NT2/D1 (cell line): ENCODE results near the gene ZFP57.
"Not testable (repeated sequence)": the region's sequence is repeated elsewhere in the genome, so short reads cannot be mapped to it uniquely, and the experiment has no call there.

Source experiments
- DNase-seq: peaks from one replicate; pipeline ENCODE4 v3.0.0-alpha.2; 2011; ENCODE audit warnings: low read depth, low spot score
- H3K27me3 ChIP-seq: 2 replicates; pipeline ENCODE4 v1.6.0; 2011; ENCODE audit warnings: mild to moderate bottlenecking; ENCODE audit not compliant: insufficient read length, insufficient read depth
- H3K36me3 ChIP-seq: 2 replicates; pipeline ENCODE4 v1.6.1; 2011; ENCODE audit warnings: mild to moderate bottlenecking, low read length, mixed read lengths; ENCODE audit not compliant: insufficient read depth, insufficient read length
- H3K4me1 ChIP-seq: 2 replicates; pipeline ENCODE4 v1.5.1; 2011; ENCODE audit not compliant: insufficient read depth, insufficient read length
- H3K4me3 ChIP-seq: 2 replicates; pipeline ENCODE4 v1.5.1; 2011; ENCODE audit warnings: low read depth; ENCODE audit not compliant: insufficient read length
- H3K9ac ChIP-seq: 2 replicates; pipeline ENCODE4 v1.6.0; 2011; ENCODE audit warnings: low read depth; ENCODE audit not compliant: insufficient read length
- H3K9me3 ChIP-seq: 2 replicates; pipeline ENCODE4 v1.5.1; 2011; ENCODE audit warnings: mild to moderate bottlenecking, low read length; ENCODE audit not compliant: insufficient read depth
- SUZ12 ChIP-seq: IDR thresholded peaks from 2 replicates; pipeline ENCODE4 v1.6.1; 2011; ENCODE audit not compliant: insufficient read length, insufficient read depth; ENCODE audit errors: extremely low read depth
- YY1 ChIP-seq: IDR thresholded peaks from 2 replicates; pipeline ENCODE4 v1.6.1; 2011; ENCODE audit not compliant: insufficient read length, insufficient read depth
- ZNF274 ChIP-seq: IDR thresholded peaks from 2 replicates; pipeline ENCODE4 v1.6.1; 2011; ENCODE audit warnings: mild to moderate bottlenecking, low read depth, low read length

Gene ZFP57

GRCh38 chr6:29663300-29664042, 17.5 kb downstream of the ZFP57 start:
- Histone ChIP-seq H3K27me3 (no peaks in the 10 kb centered on the region), H3K9ac (no peak overlapping the region), H3K4me1 (peaks cover 7% of the 10 kb centered on the region), H3K36me3 (no peaks in the 10 kb centered on the region), H3K9me3 (no peaks in the 10 kb centered on the region), H3K4me3 (no peak overlapping the region)
- no peak for DNase-seq
- TF ChIP-seq SUZ12 (no peak), YY1 (no peak), ZNF274 (no peak)

GRCh38 chr6:29661502-29662141, 19.3 kb downstream of the ZFP57 start:
- not testable (repeated sequence) for H3K9me3 ChIP-seq, H3K36me3 ChIP-seq, H3K9ac ChIP-seq, H3K4me3 ChIP-seq, H3K27me3 ChIP-seq
- peak; percentile 87 for DNase-seq
- peaks cover 11% of the 10 kb centered on the region for H3K4me1 ChIP-seq

GRCh38 chr6:29661071-29661470, 19.9 kb downstream of the ZFP57 start:
- no peaks in the 10 kb centered on the region for H3K36me3 ChIP-seq
- no peak overlapping the region for H3K4me3 ChIP-seq
- no peak overlapping the region for H3K9ac ChIP-seq

GRCh38 chr6:29656798-29657197, 24.2 kb downstream of the ZFP57 start, which contains the start of gene MOG:
Gene MOG (plus strand): TSS chr6:29657092. CDS start chr6:29657210, 118 bp downstream.
- H3K27me3 ChIP-seq: no peaks in the 10 kb centered on the region

More at GRCh38 chr6:29661071-29661470, 19.9 kb downstream of the ZFP57 start:
- H3K9me3 ChIP-seq: no peaks in the 10 kb centered on the region
- no peaks in the 10 kb centered on the region for H3K27me3 ChIP-seq
- H3K4me1 ChIP-seq: peaks cover 7% of the 10 kb centered on the region
- DNase-seq: no peak
- TF ChIP-seq YY1: no peak
- no peak for TF ChIP-seq SUZ12
- no peak for TF ChIP-seq ZNF274

GRCh38 chr6:29656157-29656556, 24.8 kb downstream of the ZFP57 start:
- Histone ChIP-seq H3K9me3 (no peaks in the 10 kb centered on the region), H3K9ac (no peak overlapping the region), H3K4me3 (no peak overlapping the region), H3K27me3 (no peaks in the 10 kb centered on the region), H3K36me3 (no peaks in the 10 kb centered on the region), H3K4me1 (peaks cover 8% of the 10 kb centered on the region)
- no peak for TF ChIP-seq ZNF274
- TF ChIP-seq YY1: no peak
- TF ChIP-seq SUZ12: no peak
- no peak for DNase-seq

More at GRCh38 chr6:29656798-29657197, 24.2 kb downstream of the ZFP57 start, which contains the start of gene MOG:
- Histone ChIP-seq H3K4me1 (peaks cover 8% of the 10 kb centered on the region), H3K9ac (no peak within 1 kb of the TSS), H3K4me3 (no peak within 1 kb of the TSS), H3K36me3 (no peaks in the 10 kb centered on the region), H3K9me3 (no peaks in the 10 kb centered on the region)
- no peak for DNase-seq
- TF ChIP-seq ZNF274 (no peak), SUZ12 (no peak), YY1 (no peak)

GRCh38 chr6:29655658-29656057, 25.3 kb downstream of the ZFP57 start:
- Histone ChIP-seq H3K27me3 (no peaks in the 10 kb centered on the region), H3K4me3 (no peak overlapping the region), H3K4me1 (peaks cover 8% of the 10 kb centered on the region), H3K36me3 (no peaks in the 10 kb centered on the region), H3K9ac (peak overlapping the region; percentile 36), H3K9me3 (no peaks in the 10 kb centered on the region)
- no peak for TF ChIP-seq ZNF274
- TF ChIP-seq YY1: no peak
- TF ChIP-seq SUZ12: no peak
- DNase-seq: no peak

- Histone ChIP-seq H3K9me3 (no peaks in the 10 kb centered on the region), H3K27me3 (no peaks in the 10 kb centered on the region), H3K36me3 (no peaks in the 10 kb centered on the region), H3K4me1 (peaks cover 10% of the 10 kb centered on the region), H3K9ac (no peak overlapping the region), H3K4me3 (no peak overlapping the region)
- no peak for DNase-seq
- TF ChIP-seq YY1 (no peak), ZNF274 (no peak), SUZ12 (no peak)
Observed at GRCh38 chr6:29653452-29654038, 27.4 kb downstream of the ZFP57 start.
